Neural crest cell (in vitro differentiated cells): ENCODE data around the gene EEPD1. TPM values are rescaled to one million over a fixed set of nuclear protein-coding genes. Genes with fewer than 3 reads are reported as not detected.

Experiments
- DNase-seq: peaks from one replicate; pipeline ENCODE4 v3.0.0; 2021; ENCODE audit warnings: low read depth, mixed read lengths, low spot score
- H3K27ac Mint-ChIP-seq: one replicate; pipeline ENCODE4 v1.8.0; 2021; ENCODE audit warnings: mild to moderate bottlenecking, mixed read lengths; ENCODE audit not compliant: unreplicated experiment
- H3K27me3 Mint-ChIP-seq: 2 replicates; pipeline ENCODE4 v1.8.0; 2021; ENCODE audit warnings: low read depth, mild to moderate bottlenecking, mixed read lengths
- H3K36me3 Mint-ChIP-seq: 2 replicates; pipeline ENCODE4 v1.8.0; 2021; ENCODE audit warnings: low read depth, mild to moderate bottlenecking, mixed read lengths
- H3K4me1 Mint-ChIP-seq: 2 replicates; pipeline ENCODE4 v1.8.0; 2021; ENCODE audit warnings: mixed read lengths
- H3K4me3 Mint-ChIP-seq: one replicate; pipeline ENCODE4 v1.8.0; 2021; ENCODE audit warnings: mild to moderate bottlenecking, mixed read lengths
- H3K9me3 Mint-ChIP-seq: 2 replicates; pipeline ENCODE4 v1.8.0; 2021; ENCODE audit warnings: mixed read lengths
- total RNA-seq: library from RNA; stranded (reverse); gene quantifications from 2 replicates; pipeline ENCODE4 v1.2.1, GENCODE V29; 2021
- TF ChIP-seq, protein P1 (sequence below): fragments of 200-600 bp; sonication (generic); conservative IDR thresholded peaks from 2 replicates; pipeline ENCODE4 v1.5.0; 2021; ENCODE audit warnings: antibody characterized with exemption, mild to moderate bottlenecking

Gene EEPD1
- total RNA-seq, 1 donor from 2014 or later: 5.5 TPM

DNA sequence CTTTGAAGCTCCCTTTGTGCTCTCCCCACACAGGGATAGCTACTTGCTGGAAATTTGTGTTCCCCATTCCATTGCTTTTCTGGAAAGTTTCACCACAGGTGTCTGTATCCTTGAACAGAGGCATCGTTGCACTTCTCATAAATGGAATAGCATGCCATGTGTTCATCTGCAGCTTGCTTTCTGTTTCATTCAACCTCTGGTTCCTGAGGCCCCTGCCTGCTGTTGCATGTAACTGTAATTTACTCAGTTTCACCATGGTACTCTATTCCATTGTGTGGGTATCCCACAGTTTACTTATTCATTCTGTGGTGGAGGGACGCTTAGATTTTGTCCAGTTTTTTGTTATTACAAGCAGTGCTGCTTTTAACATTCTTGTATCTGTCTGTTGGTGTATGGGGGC is 32.0 kb downstream of the EEPD1 start:
- Mint-ChIP-seq H3K4me3 (no peak overlapping the region), H3K9me3 (no peaks in the 10 kb centered on the region), H3K27ac (no peak overlapping the region), H3K36me3 (no peaks in the 10 kb centered on the region), H3K27me3 (no peaks in the 10 kb centered on the region), H3K4me1 (peaks cover 15% of the 10 kb centered on the region)
- DNase-seq: no peak
- TF ChIP-seq, protein P1, sequence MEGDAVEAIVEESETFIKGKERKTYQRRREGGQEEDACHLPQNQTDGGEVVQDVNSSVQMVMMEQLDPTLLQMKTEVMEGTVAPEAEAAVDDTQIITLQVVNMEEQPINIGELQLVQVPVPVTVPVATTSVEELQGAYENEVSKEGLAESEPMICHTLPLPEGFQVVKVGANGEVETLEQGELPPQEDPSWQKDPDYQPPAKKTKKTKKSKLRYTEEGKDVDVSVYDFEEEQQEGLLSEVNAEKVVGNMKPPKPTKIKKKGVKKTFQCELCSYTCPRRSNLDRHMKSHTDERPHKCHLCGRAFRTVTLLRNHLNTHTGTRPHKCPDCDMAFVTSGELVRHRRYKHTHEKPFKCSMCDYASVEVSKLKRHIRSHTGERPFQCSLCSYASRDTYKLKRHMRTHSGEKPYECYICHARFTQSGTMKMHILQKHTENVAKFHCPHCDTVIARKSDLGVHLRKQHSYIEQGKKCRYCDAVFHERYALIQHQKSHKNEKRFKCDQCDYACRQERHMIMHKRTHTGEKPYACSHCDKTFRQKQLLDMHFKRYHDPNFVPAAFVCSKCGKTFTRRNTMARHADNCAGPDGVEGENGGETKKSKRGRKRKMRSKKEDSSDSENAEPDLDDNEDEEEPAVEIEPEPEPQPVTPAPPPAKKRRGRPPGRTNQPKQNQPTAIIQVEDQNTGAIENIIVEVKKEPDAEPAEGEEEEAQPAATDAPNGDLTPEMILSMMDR: no peak

GRCh38 chr7:36185756-36186155 is 32.7 kb downstream of the EEPD1 start:
- DNase-seq: no peak
- H3K36me3 Mint-ChIP-seq: no peaks in the 10 kb centered on the region
- no peaks in the 10 kb centered on the region for H3K27me3 Mint-ChIP-seq
- H3K9me3 Mint-ChIP-seq: no peaks in the 10 kb centered on the region
- H3K4me3 Mint-ChIP-seq: no peak overlapping the region
- TF ChIP-seq, protein P1: no peak
- H3K4me1 Mint-ChIP-seq: peaks cover 15% of the 10 kb centered on the region
- no peak overlapping the region for H3K27ac Mint-ChIP-seq

- Mint-ChIP-seq H3K27me3 (no peaks in the 10 kb centered on the region), H3K4me3 (no peak overlapping the region), H3K36me3 (no peaks in the 10 kb centered on the region), H3K9me3 (no peaks in the 10 kb centered on the region), H3K27ac (no peak overlapping the region), H3K4me1 (peaks cover 15% of the 10 kb centered on the region)
- TF ChIP-seq, protein P1: no peak
- no peak for DNase-seq
Observed at GRCh38 chr7:36186359-36187121, 33.5 kb downstream of the EEPD1 start.

DNA sequence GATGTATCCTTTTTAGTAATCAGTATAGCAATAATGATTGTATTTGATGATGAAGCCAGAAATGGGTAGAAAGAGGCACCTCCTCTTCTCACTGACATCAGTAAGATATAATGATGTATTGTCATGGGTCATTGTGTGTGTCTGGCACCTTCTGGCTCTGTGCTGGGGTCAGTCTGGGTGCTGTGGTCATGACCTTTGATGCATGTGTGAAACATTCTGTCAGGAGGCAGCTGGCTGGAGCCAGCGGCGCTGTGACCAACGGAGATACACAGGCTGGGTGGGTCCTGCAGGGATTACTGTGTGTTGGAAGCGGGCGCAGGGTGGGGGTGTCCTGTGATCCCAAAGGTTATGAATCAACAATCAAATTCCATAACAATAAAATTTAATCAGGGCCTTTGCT is 35.2 kb downstream of the EEPD1 start:
- Mint-ChIP-seq H3K27ac (no peak overlapping the region), H3K27me3 (no peaks in the 10 kb centered on the region), H3K36me3 (no peaks in the 10 kb centered on the region), H3K4me1 (peaks cover 15% of the 10 kb centered on the region), H3K9me3 (no peaks in the 10 kb centered on the region), H3K4me3 (no peak overlapping the region)
- DNase-seq: no peak
- TF ChIP-seq, protein P1: no peak

DNA sequence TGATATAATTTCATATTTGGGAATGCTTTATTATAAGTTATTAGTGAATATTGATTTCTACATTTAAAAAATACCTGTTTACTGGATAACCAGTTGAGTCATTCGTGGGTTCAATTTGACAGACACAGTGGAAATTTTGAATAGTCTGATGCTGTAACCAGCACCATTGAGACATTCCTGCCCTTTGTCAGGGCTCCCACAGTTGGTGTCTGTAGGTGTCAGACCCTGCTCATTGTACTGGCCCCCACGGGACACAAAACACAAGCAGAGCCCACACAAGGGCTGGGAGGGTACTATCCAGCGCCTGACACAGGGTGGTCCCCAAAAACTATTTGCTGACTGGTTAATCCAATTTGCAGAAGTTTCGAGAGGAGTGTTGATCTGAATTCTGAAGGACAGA is 35.9 kb downstream of the EEPD1 start:
- Mint-ChIP-seq H3K27me3 (no peaks in the 10 kb centered on the region), H3K9me3 (no peaks in the 10 kb centered on the region), H3K4me1 (peaks cover 15% of the 10 kb centered on the region), H3K4me3 (no peak overlapping the region), H3K27ac (no peak overlapping the region), H3K36me3 (no peaks in the 10 kb centered on the region)
- no peak for DNase-seq
- TF ChIP-seq, protein P1: no peak
